Measurements from ENCODE around the gene MEPCE. TPM values are rescaled to one million over a fixed set of nuclear protein-coding genes. Genes with fewer than 3 reads are reported as not detected.

Gene MEPCE
- total and polyA plus RNA-seq, 10 of the 15 experiments (the other 5 are each of a cell fraction or from before 2014, with no cell fraction given), result 8.2 to 48.0 (median 22.1) TPM

GRCh38 chr7:100428967-100429636 is 529 bp upstream of the MEPCE start (continued):
- peak; percentile 31; the same call in 1 of the 2 replicates for TF ChIP-seq IRF3 (IDR thresholded peaks at IDR 0.05)
- TF ChIP-seq NR2C2 (IDR thresholded peaks at IDR 0.05; ENCODE audit: borderline replicate concordance, control insufficient read depth, insufficient read length, low read depth), result no peak
- no peak for TF ChIP-seq NFXL1 (IDR thresholded peaks at IDR 0.05; ENCODE audit: borderline replicate concordance)
- no peak for TF ChIP-seq RCOR1 (conservative IDR thresholded peaks at IDR 0.05; ENCODE audit: low read depth, low read length)
- no peak; the same call in 1 of the 2 replicates for TF ChIP-seq CHD2 (IDR thresholded peaks at IDR 0.05; ENCODE audit: borderline replicate concordance, low read depth, low read length)
- peak; percentile 87; the same call in 2 of the 3 replicates for TF ChIP-seq POU2F2 (IDR thresholded peaks at IDR 0.05; ENCODE audit: borderline replicate concordance, low read depth, low read length)
- no peak for TF ChIP-seq JUNB (IDR thresholded peaks at IDR 0.05)
- no peak for TF ChIP-seq E4F1 (IDR thresholded peaks at IDR 0.05; ENCODE audit: borderline replicate concordance, partially characterized antibody)
- no peak for TF ChIP-seq FOXM1 (IDR thresholded peaks at IDR 0.05; ENCODE audit: low read depth, low read length)
- no peak for TF ChIP-seq NR2F1 (conservative IDR thresholded peaks at IDR 0.05)
- peak; percentile 2; the same call in 1 of the 2 replicates for TF ChIP-seq CBFB (IDR thresholded peaks at IDR 0.05; ENCODE audit: low read depth)
- TF ChIP-seq SREBF1 (IDR thresholded peaks at IDR 0.05; ENCODE audit: low read length), result no peak
- TF ChIP-seq YBX1 (IDR thresholded peaks at IDR 0.05), result no peak
- TF ChIP-seq SREBF2 (IDR thresholded peaks at IDR 0.05; ENCODE audit: low read length), result no peak
- no peak for TF ChIP-seq SPI1 (IDR thresholded peaks at IDR 0.05; ENCODE audit: borderline replicate concordance, insufficient read depth, low read depth, low read length)
- TF ChIP-seq USF2 (IDR thresholded peaks at IDR 0.05; ENCODE audit: borderline replicate concordance, low read depth, low read length), result peak; percentile 76
- TF ChIP-seq HCFC1 (IDR thresholded peaks at IDR 0.05; ENCODE audit: low read length), result no peak; the same call in 1 of the 2 replicates
- TF ChIP-seq KLF5 (IDR thresholded peaks at IDR 0.05; ENCODE audit: partially characterized antibody), result no peak
- no peak for TF ChIP-seq E2F8 (IDR thresholded peaks at IDR 0.05; ENCODE audit: low read depth, partially characterized antibody)
- TF ChIP-seq STAT3 (IDR thresholded peaks at IDR 0.05; ENCODE audit: low read depth, low read length), result no peak
- peak; percentile 13 to 43; a peak in 1 of 4 replicates for TF ChIP-seq IKZF2 (IDR thresholded peaks at IDR 0.05)
- TF ChIP-seq RAD51 (IDR thresholded peaks at IDR 0.05), result peak; percentile 89
- no peak for TF ChIP-seq ETV6 (conservative IDR thresholded peaks at IDR 0.05 in 1 of 2, IDR thresholded peaks at IDR 0.05 in 1 of 2; ENCODE audit: borderline replicate concordance in 1 of 2, low read depth in 1 of 2)
- no peak for TF ChIP-seq SUPT20H (IDR thresholded peaks at IDR 0.05; ENCODE audit: borderline replicate concordance, control insufficient read depth, low read depth, low read length)

Measured in GM12878 (cell line).